Tibial nerve (tissue), 3 donors: Measurements from ENCODE around the gene SNRNP35.

Experiments
- POLR2A ChIP-seq, 2 donors: fragments of 450-650 bp; IDR thresholded peaks; one replicate each; pipeline ENCODE4 v1.6.1; 2017; ENCODE audit warnings: antibody characterized with exemption in 2 of 2, mild to moderate bottlenecking in 2 of 2, moderate library complexity in 2 of 2
- TF ChIP-seq, protein P1 (sequence below), 5 experiments: fragments of 200-600 bp in 3 of 5; fragments of 450-650 bp in 2 of 5; sonication (generic) in 3 of 5; IDR thresholded peaks; one replicate each; pipeline ENCODE4 v1.5.1; 2016 to 2019; ENCODE audit warnings: antibody characterized with exemption in 5 of 5, mild to moderate bottlenecking in 3 of 5, moderate library complexity in 2 of 5

DNA sequence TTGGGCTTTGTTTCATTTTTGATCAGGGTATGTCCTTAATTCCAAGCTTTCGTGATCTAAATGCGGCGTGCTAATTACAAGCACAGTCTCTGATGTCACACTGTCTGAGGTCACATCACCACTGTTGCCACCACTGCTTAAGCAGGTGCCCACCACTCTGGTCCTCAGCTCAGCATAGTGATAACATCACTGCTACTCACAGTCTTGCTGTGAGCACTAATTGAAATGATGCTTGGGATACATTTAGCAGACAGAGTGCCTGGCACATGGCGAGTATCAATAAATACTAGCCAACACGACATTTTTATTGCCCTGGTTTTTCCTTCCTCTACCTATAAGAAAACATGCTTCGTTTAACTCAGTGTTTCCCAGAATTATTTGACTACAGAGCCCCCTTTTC, 29.3 kb upstream of the SNRNP35 start:
- TF ChIP-seq POLR2A (IDR thresholded peaks at IDR 0.05): no peak
- TF ChIP-seq, protein P1, sequence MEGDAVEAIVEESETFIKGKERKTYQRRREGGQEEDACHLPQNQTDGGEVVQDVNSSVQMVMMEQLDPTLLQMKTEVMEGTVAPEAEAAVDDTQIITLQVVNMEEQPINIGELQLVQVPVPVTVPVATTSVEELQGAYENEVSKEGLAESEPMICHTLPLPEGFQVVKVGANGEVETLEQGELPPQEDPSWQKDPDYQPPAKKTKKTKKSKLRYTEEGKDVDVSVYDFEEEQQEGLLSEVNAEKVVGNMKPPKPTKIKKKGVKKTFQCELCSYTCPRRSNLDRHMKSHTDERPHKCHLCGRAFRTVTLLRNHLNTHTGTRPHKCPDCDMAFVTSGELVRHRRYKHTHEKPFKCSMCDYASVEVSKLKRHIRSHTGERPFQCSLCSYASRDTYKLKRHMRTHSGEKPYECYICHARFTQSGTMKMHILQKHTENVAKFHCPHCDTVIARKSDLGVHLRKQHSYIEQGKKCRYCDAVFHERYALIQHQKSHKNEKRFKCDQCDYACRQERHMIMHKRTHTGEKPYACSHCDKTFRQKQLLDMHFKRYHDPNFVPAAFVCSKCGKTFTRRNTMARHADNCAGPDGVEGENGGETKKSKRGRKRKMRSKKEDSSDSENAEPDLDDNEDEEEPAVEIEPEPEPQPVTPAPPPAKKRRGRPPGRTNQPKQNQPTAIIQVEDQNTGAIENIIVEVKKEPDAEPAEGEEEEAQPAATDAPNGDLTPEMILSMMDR (IDR thresholded peaks at IDR 0.05): no peak
